NCI-H524 (cell line): Measurements from ENCODE around the gene TUSC2.
"Not testable (repeated sequence)": the region's sequence is repeated elsewhere in the genome, so short reads cannot be mapped to it uniquely, and the experiment has no call there.

Experiments used
- DNase-seq, 2 experiments: peaks; one replicate each; lab custom pipeline; 2025; lab: John Stamatoyannopoulos, UW

TUSC2 gene

GRCh38 chr3:50294089-50294488 lies 33.9 kb downstream of the TUSC2 start:
- no peak for DNase-seq

GRCh38 chr3:50293079-50293801 lies 34.8 kb downstream of the TUSC2 start:
- no peak for DNase-seq

- peak; percentile 93 to 97 for DNase-seq
These were observed 35.6 kb downstream of the TUSC2 start, which contains the start of gene IFRD2 for GRCh38 chr3:50292159-50293078. TSS of gene IFRD2 (minus strand) at chr3:50292429. CDS start at chr3:50292274, 155 bp downstream.

GRCh38 chr3:50290161-50290641 lies 37.8 kb downstream of the TUSC2 start:
- no peak for DNase-seq

GRCh38 chr3:50289130-50289529 lies 38.9 kb downstream of the TUSC2 start:
- no peak for DNase-seq

- no peak for DNase-seq
These were observed 39.5 kb downstream of the TUSC2 start for GRCh38 chr3:50288387-50289007.

- no peak for DNase-seq
These were observed 40.8 kb downstream of the TUSC2 start for GRCh38 chr3:50287262-50287661.

GRCh38 chr3:50286322-50287227 lies 41.4 kb downstream of the TUSC2 start:
- no peak for DNase-seq

GRCh38 chr3:50284121-50284520 lies 43.9 kb downstream of the TUSC2 start:
- not testable (repeated sequence) for DNase-seq

- DNase-seq, result no peak
These were observed 48.6 kb downstream of the TUSC2 start for GRCh38 chr3:50279255-50280016.

- DNase-seq, result no peak
These were observed 49.2 kb downstream of the TUSC2 start, which contains the start of gene LSMEM2 for GRCh38 chr3:50278880-50279224. TSS of gene LSMEM2 (plus strand) at chr3:50279087. CDS start at chr3:50279114, 27 bp downstream.

- no peak for DNase-seq
These were observed 49.7 kb downstream of the TUSC2 start for GRCh38 chr3:50278123-50278879.

GRCh38 chr3:50276762-50277101 lies 51.3 kb downstream of the TUSC2 start:
- DNase-seq, result no peak

- DNase-seq, result no peak
These were observed 51.8 kb downstream of the TUSC2 start for GRCh38 chr3:50275996-50276761.

GRCh38 chr3:50275141-50275995 lies 52.7 kb downstream of the TUSC2 start:
- DNase-seq, result no peak
